Endothelial cell of umbilical vein (primary cell): ENCODE data around the gene CRY2.

Source experiments
- EZH2 ChIP-seq: IDR thresholded peaks from 2 replicates; pipeline ENCODE4 v1.6.1; 2012; ENCODE audit warnings: borderline replicate concordance, low read depth, mild to moderate bottlenecking, moderate library complexity, low read length, inconsistent platforms; ENCODE audit not compliant: severe bottlenecking
- FOS ChIP-seq: IDR thresholded peaks from 2 replicates; pipeline ENCODE4 v1.6.1; 2011; ENCODE audit warnings: mild to moderate bottlenecking, low read length, moderate library complexity, borderline replicate concordance; ENCODE audit not compliant: insufficient read depth
- GATA2 ChIP-seq: IDR thresholded peaks from 2 replicates; pipeline ENCODE4 v1.7.0; 2011; ENCODE audit warnings: low read depth, mild to moderate bottlenecking, moderate library complexity, mixed read lengths, low read length; ENCODE audit not compliant: insufficient read length, insufficient read depth
- JUN ChIP-seq: IDR thresholded peaks from 2 replicates; pipeline ENCODE4 v1.6.1; 2011; ENCODE audit warnings: borderline replicate concordance, low read depth; ENCODE audit not compliant: insufficient read length, insufficient read depth
- POLR2A ChIP-seq: IDR thresholded peaks from 2 replicates; pipeline ENCODE4 v1.6.1; 2012; ENCODE audit warnings: low read depth, mild to moderate bottlenecking, control low read depth, low read length
- POLR2AphosphoS5 ChIP-seq: IDR thresholded peaks from 2 replicates; pipeline ENCODE4 v1.6.1; 2012; ENCODE audit warnings: low read depth, mild to moderate bottlenecking, control low read depth, low read length, moderate library complexity; ENCODE audit not compliant: insufficient read depth
- TF ChIP-seq, protein P1 (sequence below), 2 donors: IDR thresholded peaks; 1 replicate in 1 of 2; 2 replicates in 1 of 2; pipeline ENCODE4 v1.5.1; 2011; ENCODE audit warnings: low read length in 2 of 2, mild to moderate bottlenecking in 2 of 2, moderate library complexity in 2 of 2, control low read depth in 1 of 2, inconsistent platforms in 1 of 2, low read depth in 1 of 2; ENCODE audit not compliant: insufficient read depth in 1 of 2; ENCODE audit errors: extremely low read depth in 1 of 2
- TF ChIP-seq, protein P2 (sequence below): IDR thresholded peaks from 2 replicates; pipeline ENCODE4 v1.6.1; 2011; ENCODE audit not compliant: insufficient read depth, insufficient read length

DNA sequence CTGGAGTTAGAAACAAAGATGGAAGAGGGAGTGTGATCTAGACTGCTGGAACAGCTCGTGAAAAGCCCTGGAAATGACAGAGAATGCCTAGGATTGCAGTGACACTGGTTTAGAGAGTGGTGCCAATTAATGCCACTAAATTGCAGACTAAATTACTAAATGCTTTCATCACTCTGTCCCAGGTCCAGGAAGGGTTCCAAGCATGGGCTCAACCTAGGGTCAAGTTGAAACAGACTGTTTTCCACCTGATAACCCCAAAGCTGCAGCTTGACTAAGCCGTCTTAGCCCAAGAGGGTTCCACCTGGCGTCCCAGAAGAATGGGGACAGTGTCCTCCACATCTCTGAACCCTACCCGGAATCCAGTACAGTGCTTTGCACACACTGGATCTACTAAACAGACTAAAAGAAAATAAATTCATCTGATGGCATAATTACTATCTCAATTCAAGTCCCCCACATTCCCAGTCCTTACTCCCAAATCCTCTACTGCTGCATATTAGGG is 1.1 kb upstream of the CRY2 start:
- TF ChIP-seq, protein P1, sequence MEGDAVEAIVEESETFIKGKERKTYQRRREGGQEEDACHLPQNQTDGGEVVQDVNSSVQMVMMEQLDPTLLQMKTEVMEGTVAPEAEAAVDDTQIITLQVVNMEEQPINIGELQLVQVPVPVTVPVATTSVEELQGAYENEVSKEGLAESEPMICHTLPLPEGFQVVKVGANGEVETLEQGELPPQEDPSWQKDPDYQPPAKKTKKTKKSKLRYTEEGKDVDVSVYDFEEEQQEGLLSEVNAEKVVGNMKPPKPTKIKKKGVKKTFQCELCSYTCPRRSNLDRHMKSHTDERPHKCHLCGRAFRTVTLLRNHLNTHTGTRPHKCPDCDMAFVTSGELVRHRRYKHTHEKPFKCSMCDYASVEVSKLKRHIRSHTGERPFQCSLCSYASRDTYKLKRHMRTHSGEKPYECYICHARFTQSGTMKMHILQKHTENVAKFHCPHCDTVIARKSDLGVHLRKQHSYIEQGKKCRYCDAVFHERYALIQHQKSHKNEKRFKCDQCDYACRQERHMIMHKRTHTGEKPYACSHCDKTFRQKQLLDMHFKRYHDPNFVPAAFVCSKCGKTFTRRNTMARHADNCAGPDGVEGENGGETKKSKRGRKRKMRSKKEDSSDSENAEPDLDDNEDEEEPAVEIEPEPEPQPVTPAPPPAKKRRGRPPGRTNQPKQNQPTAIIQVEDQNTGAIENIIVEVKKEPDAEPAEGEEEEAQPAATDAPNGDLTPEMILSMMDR (IDR thresholded peaks at IDR 0.05; ENCODE audit: extremely low read depth in 1 of 2, insufficient read depth in 1 of 2, low read depth in 1 of 2, low read length in 2 of 2) = no peak
- no peak for TF ChIP-seq POLR2A
- no peak for TF ChIP-seq POLR2AphosphoS5
- peak; percentile 41 for TF ChIP-seq EZH2
- TF ChIP-seq, protein P2, sequence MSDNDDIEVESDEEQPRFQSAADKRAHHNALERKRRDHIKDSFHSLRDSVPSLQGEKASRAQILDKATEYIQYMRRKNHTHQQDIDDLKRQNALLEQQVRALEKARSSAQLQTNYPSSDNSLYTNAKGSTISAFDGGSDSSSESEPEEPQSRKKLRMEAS = no peak
- no peak for TF ChIP-seq JUN
- no peak for TF ChIP-seq FOS
- TF ChIP-seq GATA2 = no peak
